Measurements from ENCODE around the gene FSD1L. TPM values are rescaled to one million over a fixed set of nuclear protein-coding genes. Genes with fewer than 3 reads are reported as not detected.
"Not testable (repeated sequence)": the region's sequence is repeated elsewhere in the genome, so short reads cannot be mapped to it uniquely, and the experiment has no call there.

Gene FSD1L
- total RNA-seq, 1 donor from 2014 or later = 9.9 TPM

- DNase-seq = no peak
Measured at GRCh38 chr9:105485131-105485530, 37.3 kb downstream of the FSD1L start.

DNA sequence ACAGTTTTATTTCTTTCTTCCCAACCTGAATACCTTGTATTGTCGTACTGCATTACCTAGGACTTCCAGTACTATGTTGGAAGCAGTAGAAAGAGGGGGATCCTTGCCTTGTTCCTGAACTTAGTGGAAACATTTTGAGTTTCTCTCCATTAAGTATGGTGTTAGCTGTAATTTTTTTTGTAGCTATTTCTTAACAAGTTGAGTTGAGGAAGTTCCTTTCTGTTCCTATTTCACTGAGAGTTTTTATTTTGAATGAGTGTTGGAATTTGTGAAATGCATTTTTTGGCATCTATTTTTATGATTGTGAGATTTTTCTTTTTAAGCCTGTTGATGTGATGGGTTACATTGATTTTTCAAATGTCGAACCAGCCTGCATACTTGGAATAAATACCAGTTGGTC lies 49.0 kb downstream of the FSD1L start:
- no peak for DNase-seq

GRCh38 chr9:105497704-105498103 lies 49.9 kb downstream of the FSD1L start:
- no peak for DNase-seq

DNA sequence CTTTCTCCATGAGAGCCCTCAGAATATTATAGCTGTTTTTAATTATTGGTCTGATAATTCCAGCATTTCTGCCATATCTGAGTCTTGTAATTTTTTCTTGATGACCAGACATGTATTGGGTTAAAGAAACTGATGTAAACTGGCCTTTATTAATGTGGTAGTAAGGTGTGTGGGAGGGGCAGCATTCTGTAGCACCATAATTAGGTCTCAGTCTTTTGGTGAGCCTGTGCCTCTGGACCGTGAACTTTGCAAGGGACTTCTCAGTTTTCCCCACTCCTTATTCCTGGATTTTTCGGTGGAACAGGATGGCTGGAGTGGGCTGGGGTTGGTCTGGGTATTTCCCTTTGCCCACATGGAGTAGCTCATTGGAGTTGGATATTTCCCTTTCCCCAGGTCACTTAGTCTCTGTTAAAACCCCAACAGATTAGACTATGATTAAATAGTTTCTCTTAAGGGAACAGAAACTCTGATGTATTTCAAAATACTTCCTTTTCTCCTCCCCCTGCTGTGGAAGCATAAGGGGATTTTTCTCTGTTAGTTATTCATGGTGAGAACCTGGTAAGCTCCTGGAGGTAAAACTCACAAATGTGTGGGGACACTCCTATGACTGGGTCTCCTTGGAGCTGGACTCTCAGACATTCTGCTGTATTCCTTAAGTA lies 52.4 kb downstream of the FSD1L start:
- DNase-seq = no peak

GRCh38 chr9:105501414-105501813 lies 53.6 kb downstream of the FSD1L start:
- no peak for DNase-seq

DNA sequence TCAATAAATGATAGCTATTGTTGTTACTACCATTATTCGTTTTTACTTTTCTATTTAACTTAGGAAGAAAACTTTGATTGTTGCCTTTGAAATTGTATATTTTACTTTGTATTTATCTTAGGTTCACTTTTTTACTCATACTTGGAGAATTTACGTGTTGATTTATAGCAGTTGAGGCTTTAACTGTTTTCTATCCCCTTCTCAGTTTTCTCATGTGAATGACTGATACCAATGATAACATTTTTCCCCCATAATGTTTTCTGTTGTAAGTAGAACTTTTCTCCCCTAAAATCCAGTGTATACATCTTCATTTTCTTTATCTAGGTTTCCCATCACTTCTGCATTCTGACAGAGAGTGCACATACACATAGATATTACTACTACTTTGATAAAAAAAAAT lies 54.4 kb downstream of the FSD1L start:
- DNase-seq = no peak

DNA sequence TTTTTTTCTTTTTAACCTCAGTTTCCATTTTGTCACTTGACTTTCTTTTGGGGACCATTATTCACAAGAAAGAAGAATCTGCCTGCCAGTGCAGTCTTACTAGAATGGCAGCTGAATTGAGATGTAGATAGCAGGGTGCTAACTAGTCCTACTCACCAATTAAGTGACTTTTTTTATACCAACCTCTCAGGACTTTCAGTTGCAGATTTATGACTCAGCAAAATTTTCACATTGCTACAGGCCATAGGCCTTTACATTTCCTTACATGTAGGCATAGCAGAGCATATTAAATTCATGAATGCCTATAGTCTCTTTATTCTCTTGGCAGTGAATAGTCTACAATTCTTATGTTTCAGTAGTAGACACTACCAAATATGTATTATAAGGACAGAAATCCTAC lies 56.0 kb downstream of the FSD1L start:
- DNase-seq = no peak

DNA sequence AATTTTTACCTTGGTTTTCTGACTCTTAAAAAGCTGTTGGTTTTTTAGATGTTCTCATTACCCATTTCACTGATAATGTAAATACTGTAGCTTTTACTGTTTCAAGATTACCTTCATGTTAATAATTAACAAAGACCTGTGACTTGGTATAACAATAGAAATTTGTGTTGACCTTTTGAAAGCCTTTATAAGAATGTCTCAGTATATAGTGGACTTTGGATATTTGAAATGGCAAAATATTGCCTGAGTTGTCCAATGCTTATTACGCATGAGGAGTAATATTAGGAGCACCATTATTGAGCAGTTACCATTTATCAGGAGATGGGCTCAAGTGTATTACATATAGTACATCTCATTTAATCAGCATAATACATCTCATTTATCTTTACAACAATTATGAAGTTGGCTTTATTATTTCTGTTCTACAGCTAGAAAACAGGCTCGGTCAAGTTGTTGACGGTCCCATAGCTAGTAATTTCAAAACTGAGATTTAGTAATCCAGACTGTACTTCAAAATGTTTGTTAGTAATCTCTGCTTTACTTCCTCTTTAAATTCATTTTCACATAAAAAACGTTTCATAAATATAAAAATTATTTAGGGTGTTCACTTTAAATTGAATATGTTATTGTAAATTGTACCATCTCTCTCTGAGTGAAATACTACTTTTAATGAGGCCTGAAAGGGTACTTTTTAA lies 59.4 kb downstream of the FSD1L start:
- DNase-seq = no peak

DNA sequence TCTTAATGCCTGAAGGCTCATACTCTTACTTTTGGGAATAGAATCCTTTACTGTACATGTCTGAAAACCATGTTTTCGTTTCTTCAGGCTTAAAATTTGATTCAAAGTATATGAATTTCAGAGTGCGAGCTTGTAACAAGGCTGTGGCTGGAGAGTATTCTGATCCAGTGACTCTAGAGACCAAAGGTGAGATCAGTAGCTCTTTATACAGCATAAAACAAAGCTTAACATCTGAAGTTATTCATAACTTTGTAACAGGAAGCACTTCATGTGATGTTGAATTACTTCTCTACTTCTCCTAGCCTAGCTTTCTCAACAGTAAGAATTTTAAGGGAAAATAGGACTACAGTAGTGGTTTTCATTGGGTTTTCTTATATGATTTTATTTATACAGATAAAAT lies 60.7 kb downstream of the FSD1L start:
- no peak for DNase-seq

- no peak for DNase-seq
Measured at GRCh38 chr9:105510024-105510423, 62.2 kb downstream of the FSD1L start.

DNA sequence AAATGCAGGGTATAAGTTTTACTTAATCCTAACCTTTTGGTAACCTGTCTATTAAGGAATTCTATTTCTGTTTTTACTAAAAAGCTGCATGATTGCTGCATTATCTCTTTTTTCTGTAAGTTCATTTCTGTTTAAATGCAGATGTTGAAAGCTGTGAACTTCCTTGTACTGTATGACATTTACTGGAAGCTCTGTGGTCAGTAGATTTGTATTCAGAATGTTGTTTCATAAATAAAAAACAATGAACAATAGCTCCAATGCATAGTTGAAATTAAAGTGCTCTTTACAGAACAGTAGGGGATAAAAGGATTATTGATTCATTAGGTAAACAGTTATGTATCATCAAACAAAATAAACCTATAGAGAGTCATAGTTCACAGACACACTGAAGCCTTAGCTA lies 63.6 kb downstream of the FSD1L start:
- DNase-seq = no peak

DNA sequence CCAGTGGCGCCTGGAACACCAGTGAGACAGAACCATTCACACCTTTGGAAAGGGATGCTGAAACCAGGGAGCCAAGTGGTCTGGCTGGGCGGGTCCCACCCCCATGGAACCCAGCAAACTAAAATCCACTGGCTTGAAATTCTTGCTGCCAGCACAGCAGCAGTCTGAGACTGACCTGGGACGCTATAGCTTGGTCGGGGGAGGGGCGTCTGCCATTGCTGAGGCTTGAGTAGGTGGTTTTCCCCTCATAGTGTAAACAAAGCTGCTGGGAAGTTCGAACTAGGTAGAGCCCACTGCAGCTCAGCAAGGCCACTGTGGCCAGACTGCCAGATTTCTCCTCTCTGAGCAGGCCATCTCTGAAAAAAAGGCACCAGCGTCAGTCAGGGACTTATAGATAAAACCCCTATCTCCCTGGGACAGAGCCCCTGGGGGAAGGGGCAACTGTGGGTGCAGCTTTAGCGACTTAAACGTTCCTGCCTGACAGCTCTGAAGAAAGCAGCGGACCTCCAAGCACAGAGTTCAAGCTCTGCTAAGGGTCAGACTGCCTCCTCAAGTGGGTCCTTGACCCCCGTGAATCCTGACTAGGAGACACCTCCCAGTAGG lies 68.1 kb downstream of the FSD1L start:
- no peak for DNase-seq

GRCh38 chr9:105519710-105520369 lies 72.0 kb downstream of the FSD1L start:
- DNase-seq = not testable (repeated sequence)

GRCh38 chr9:105520992-105521391 lies 73.2 kb downstream of the FSD1L start:
- not testable (repeated sequence) for DNase-seq

GRCh38 chr9:105522618-105523385 lies 75.0 kb downstream of the FSD1L start:
- DNase-seq = not testable (repeated sequence)

GRCh38 chr9:105531530-105531929 lies 83.7 kb downstream of the FSD1L start:
- DNase-seq = no peak

DNA sequence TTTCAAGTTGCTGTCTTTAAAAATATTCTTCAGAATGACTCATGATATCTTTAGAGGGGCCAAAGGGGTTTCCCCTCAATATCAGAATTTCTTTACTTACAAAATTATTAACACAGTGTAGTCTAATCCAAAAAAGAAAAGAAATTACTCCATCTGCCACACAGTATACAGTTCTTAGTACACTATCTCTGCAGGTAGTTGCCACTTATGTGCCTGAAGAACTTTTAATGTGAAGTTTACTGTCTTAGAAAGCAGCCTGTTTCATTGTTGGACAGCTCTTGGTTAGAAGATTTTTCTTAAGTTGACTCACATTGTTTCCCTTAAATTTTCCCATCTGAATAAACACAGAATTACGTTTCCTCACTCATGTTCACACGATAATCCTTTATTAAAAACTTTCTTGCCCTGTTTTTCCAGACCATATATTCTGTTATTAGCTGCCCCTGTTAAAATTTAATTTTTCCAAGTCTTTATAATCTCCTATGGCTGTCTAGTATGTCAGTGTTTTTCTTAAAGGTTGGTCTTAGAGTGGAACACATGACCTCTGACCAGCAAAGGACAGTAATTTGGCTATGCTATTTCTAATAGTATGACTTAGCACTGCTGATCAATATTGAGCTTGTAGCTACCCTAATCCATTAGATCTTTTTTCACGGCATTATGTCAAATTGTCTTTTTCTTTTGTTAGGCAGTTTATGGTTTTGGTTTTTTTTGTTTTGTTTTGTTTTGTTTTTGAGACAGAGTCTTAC lies 88.3 kb downstream of the FSD1L start:
- DNase-seq = no peak

DNA sequence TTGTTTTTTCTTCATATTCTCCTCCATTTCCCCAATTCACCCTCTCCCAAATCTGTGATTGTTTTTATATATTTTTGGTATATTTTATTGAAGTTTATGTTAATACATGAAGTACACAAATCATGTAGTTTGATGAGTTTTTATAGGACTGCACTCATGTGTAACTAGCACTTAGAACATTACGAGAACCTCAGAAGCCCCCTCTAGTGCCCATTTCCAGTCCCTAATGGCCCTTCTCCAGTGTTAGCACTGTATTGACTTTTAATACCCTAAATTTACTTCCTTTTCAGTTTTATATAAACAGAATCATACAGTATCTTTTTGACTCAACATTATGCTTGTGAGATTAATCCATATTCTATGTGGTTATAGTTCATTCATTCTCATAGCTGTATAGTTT lies 91.6 kb downstream of the FSD1L start:
- no peak for DNase-seq

DNA sequence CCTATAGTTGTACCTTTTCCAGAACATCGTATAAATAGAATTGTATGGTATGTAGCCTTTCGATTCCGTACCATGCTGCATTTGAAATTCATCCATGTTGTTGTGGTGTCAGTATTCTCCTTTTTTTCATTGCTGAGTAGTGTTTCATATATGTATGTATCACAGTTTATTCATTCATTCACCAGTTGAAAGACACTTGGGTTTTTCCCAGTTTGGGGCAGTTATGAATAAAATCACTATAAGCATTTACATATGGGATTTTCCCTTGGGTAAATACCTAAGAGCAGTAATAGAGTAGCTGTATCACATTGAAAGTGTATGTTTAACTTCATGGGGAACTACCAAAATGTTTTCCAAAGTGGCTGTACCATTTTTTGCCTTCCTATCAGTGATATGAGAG lies 94.0 kb downstream of the FSD1L start:
- DNase-seq = no peak

GRCh38 chr9:105554042-105554441 lies 106.2 kb downstream of the FSD1L start:
- no peak for DNase-seq

DNA sequence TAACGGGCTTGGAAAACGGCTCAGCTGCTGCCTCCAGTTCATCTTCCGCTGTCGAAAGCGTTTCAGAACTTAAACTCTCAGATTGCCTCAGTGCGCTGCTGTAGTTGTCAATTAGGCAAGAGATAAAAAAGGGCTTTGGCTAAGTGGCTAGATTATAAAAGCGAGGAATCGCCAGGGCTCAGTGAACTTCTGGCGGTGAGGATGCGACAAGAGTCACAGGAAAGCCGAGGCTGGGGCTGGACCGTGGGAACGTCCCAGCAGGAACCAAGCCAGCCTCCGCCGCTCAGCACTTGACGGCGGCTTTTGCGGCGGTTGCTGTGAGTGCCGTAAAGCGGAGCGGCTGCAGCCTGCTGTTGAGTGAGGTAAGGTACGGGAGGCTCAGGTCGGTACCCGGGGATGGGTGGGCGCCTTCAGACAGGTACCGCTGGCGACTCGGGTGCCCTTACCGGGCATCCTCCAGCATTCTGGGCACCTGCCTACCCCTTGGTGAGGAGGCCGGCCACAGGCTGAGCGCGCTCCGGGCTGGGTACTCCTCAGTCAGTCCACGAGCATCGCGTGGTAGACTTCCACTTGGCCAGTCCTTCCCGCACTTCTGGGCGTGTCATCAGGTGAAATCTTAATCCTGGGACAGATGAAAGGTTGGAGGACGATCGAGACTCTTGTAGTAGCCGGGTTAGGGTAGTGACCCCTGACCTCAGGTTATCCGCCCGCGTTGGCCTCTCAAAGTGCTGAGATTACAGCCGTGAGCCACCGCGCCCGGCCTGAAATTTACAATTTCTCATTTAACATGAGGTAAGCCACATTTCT lies 110.2 kb downstream of the FSD1L start, which contains the start of gene FKTN:
TSS of gene FKTN (plus strand) at position 328 of the 807 bp plus-strand sequence. CDS start 16,902 bp downstream, outside the sequence.
- DNase-seq = peak; percentile 70
